ENCODE measurements around the gene PRLR. TPM values are rescaled to one million over a fixed set of nuclear protein-coding genes. Genes with fewer than 3 reads are reported as not detected.

Gene PRLR
- total RNA-seq, 2 experiments from 2014 or later: 0.03 TPM; not detected in 1

DNA sequence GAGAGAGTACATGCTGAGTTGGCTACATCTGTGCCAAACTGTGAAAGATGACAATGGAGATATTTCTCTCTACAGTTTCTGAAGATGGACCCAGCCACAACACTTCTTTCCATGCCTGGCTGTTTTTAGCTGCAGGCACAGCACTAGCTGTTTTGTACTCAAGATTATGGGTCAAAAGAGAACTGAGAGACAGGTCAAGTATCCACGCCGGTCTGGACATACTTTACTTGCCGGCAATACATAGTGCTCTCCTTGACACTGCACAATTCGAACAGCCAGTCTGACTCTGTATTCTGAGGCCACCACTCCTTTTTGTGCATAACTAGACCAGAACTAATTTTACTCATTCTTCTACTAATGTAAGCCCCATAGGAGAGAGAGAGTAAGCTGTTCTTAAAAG, 2.6 kb downstream of the PRLR start:
- no peak overlapping the region for H3K27ac ChIP-seq (ENCODE audit: low read depth in 1 of 2, low read length in 2 of 2)
- no peak overlapping the region for H3K4me3 ChIP-seq (ENCODE audit: low read length)
- POLR2A ChIA-PET: no interaction called here
- H3K27me3 ChIP-seq (ENCODE audit: control insufficient read depth in 1 of 2, insufficient read depth in 2 of 2, low read length in 2 of 2): peaks cover 30 to 44% of the 10 kb centered on the region in 2 experiments
- no peak for TF ChIP-seq CTCF (IDR thresholded peaks at IDR 0.05)
- ATAC-seq (ENCODE audit: poor library complexity) (no peak), DNase-seq (no peak)
- CTCF ChIA-PET: no interaction called here
- H3K9me3 Mint-ChIP-seq: no peaks in the 10 kb centered on the region
- H3K27ac Mint-ChIP-seq: no peak overlapping the region
- no peak overlapping the region for H3K4me3 Mint-ChIP-seq
- intact Hi-C loops (cut with DNase I, micrococcal nuclease): no loop called here
- no peaks in the 10 kb centered on the region for H3K9me3 ChIP-seq (ENCODE audit: control insufficient read depth in 1 of 2, insufficient read depth in 1 of 2, low read length in 2 of 2)
- no peaks in the 10 kb centered on the region for H3K36me3 ChIP-seq (ENCODE audit: insufficient read depth, low read length)
- peaks cover 14% of the 10 kb centered on the region for H3K4me1 ChIP-seq (ENCODE audit: insufficient read depth, low read length)
- H3K4me1 Mint-ChIP-seq (ENCODE audit: low read depth): peaks cover 17% of the 10 kb centered on the region
- H3K36me3 Mint-ChIP-seq (ENCODE audit: low read depth): no peaks in the 10 kb centered on the region
- H3K27me3 Mint-ChIP-seq: peaks cover 89% of the 10 kb centered on the region

GRCh38 chr5:35223787-35224395, 6.4 kb downstream of the PRLR start:
- ATAC-seq (ENCODE audit: poor library complexity): no peak
- H3K27ac ChIP-seq (ENCODE audit: low read depth in 1 of 2, low read length in 2 of 2): no peak overlapping the region
- no peak overlapping the region for H3K4me3 ChIP-seq (ENCODE audit: low read length)
- Mint-ChIP-seq H3K27ac (no peak overlapping the region), H3K4me1 (ENCODE audit: low read depth) (no peaks in the 10 kb centered on the region), H3K4me3 (no peak overlapping the region), H3K36me3 (ENCODE audit: low read depth) (no peaks in the 10 kb centered on the region), H3K27me3 (peaks cover 70% of the 10 kb centered on the region), H3K9me3 (no peaks in the 10 kb centered on the region)
- H3K27me3 ChIP-seq (ENCODE audit: control insufficient read depth in 1 of 2, insufficient read depth in 2 of 2, low read length in 2 of 2): peaks cover 11 to 28% of the 10 kb centered on the region in 2 experiments
- TF ChIP-seq CTCF (IDR thresholded peaks at IDR 0.05): no peak
- H3K36me3 ChIP-seq (ENCODE audit: insufficient read depth, low read length): no peaks in the 10 kb centered on the region
- no peaks in the 10 kb centered on the region for H3K4me1 ChIP-seq (ENCODE audit: insufficient read depth, low read length)
- ChIA-PET POLR2A (no interaction called here), CTCF (no interaction called here)
- H3K9me3 ChIP-seq (ENCODE audit: control insufficient read depth in 1 of 2, insufficient read depth in 1 of 2, low read length in 2 of 2): no peaks in the 10 kb centered on the region
- intact Hi-C loops (cut with DNase I, micrococcal nuclease): no loop called here
- DNase-seq: no peak

- no peaks in the 10 kb centered on the region for H3K9me3 Mint-ChIP-seq
- ChIA-PET CTCF (no interaction called here), POLR2A (no interaction called here)
- Histone ChIP-seq H3K4me3 (ENCODE audit: low read length) (no peak overlapping the region), H3K27me3 (ENCODE audit: control insufficient read depth in 1 of 2, insufficient read depth in 2 of 2, low read length in 2 of 2) (peaks cover 0 to 6% of the 10 kb centered on the region in 2 experiments), H3K9me3 (ENCODE audit: control insufficient read depth in 1 of 2, insufficient read depth in 1 of 2, low read length in 2 of 2) (no peaks in the 10 kb centered on the region), H3K36me3 (ENCODE audit: insufficient read depth, low read length) (no peaks in the 10 kb centered on the region), H3K27ac (ENCODE audit: low read depth in 1 of 2, low read length in 2 of 2) (no peak overlapping the region), H3K4me1 (ENCODE audit: insufficient read depth, low read length) (no peaks in the 10 kb centered on the region)
- H3K27ac Mint-ChIP-seq: no peak overlapping the region
- H3K4me3 Mint-ChIP-seq: no peak overlapping the region
- TF ChIP-seq CTCF (IDR thresholded peaks at IDR 0.05): no peak
- H3K4me1 Mint-ChIP-seq (ENCODE audit: low read depth): no peaks in the 10 kb centered on the region
- H3K27me3 Mint-ChIP-seq: peaks cover 41% of the 10 kb centered on the region
- DNase-seq (no peak), ATAC-seq (ENCODE audit: poor library complexity) (no peak)
- no peaks in the 10 kb centered on the region for H3K36me3 Mint-ChIP-seq (ENCODE audit: low read depth)
- intact Hi-C loops (cut with DNase I, micrococcal nuclease): no loop called here
Observed at GRCh38 chr5:35220967-35221366, 9.3 kb downstream of the PRLR start.
